ENCODE results near the gene KIF26A.

Gene KIF26A

GRCh38 chr14:104212206-104213095, 74.1 kb downstream of the KIF26A start:
- TF ChIP-seq CTCF (conservative IDR thresholded peaks at IDR 0.05; ENCODE audit: low read depth, low read length) = no peak
- DNase-seq (ENCODE audit: low read depth) = no peak
- H3K4me3 ChIP-seq (ENCODE audit: low read depth, low read length) = no peak overlapping the region

GRCh38 chr14:104213301-104214034, 75.1 kb downstream of the KIF26A start:
- no peak for TF ChIP-seq CTCF (conservative IDR thresholded peaks at IDR 0.05; ENCODE audit: low read depth, low read length)
- no peak overlapping the region for H3K4me3 ChIP-seq (ENCODE audit: low read depth, low read length)
- no peak for DNase-seq (ENCODE audit: low read depth)

- TF ChIP-seq CTCF (conservative IDR thresholded peaks at IDR 0.05; ENCODE audit: low read depth, low read length) = no peak
- no peak for DNase-seq (ENCODE audit: low read depth)
- H3K4me3 ChIP-seq (ENCODE audit: low read depth, low read length) = no peak overlapping the region
Observed at GRCh38 chr14:104214431-104215218, 76.2 kb downstream of the KIF26A start.

GRCh38 chr14:104215706-104216334, 77.4 kb downstream of the KIF26A start:
- no peak for TF ChIP-seq CTCF (conservative IDR thresholded peaks at IDR 0.05; ENCODE audit: low read depth, low read length)
- H3K4me3 ChIP-seq (ENCODE audit: low read depth, low read length) = no peak overlapping the region
- DNase-seq (ENCODE audit: low read depth) = no peak

GRCh38 chr14:104216457-104216856, 78.1 kb downstream of the KIF26A start:
- DNase-seq (ENCODE audit: low read depth) = no peak
- H3K4me3 ChIP-seq (ENCODE audit: low read depth, low read length) = no peak overlapping the region
- no peak for TF ChIP-seq CTCF (conservative IDR thresholded peaks at IDR 0.05; ENCODE audit: low read depth, low read length)

GRCh38 chr14:104217486-104218360, 79.3 kb downstream of the KIF26A start:
- no peak for DNase-seq (ENCODE audit: low read depth)
- TF ChIP-seq CTCF (conservative IDR thresholded peaks at IDR 0.05; ENCODE audit: low read depth, low read length) = no peak
- no peak overlapping the region for H3K4me3 ChIP-seq (ENCODE audit: low read depth, low read length)

Measured in choroid plexus epithelial cell (primary cell).